Retinal pigment epithelial cell (primary cell): ENCODE measurements around the gene CYP4F8.
"Not testable (repeated sequence)": the region's sequence is repeated elsewhere in the genome, so short reads cannot be mapped to it uniquely, and the experiment has no call there.

Experiments
- DNase-seq: peaks from one replicate; pipeline ENCODE4 v3.0.0-alpha.2; 2010; ENCODE audit warnings: low read depth
- H3K4me3 ChIP-seq: 2 replicates; pipeline ENCODE4 v1.5.1; 2011; ENCODE audit warnings: mild to moderate bottlenecking, low read length, control low read depth, moderate library complexity
- TF ChIP-seq, protein P1 (sequence below): conservative IDR thresholded peaks from 2 replicates; pipeline ENCODE4 v1.5.1; 2011; ENCODE audit warnings: low read depth, low read length, control low read depth, inconsistent platforms

CYP4F8 gene

DNA sequence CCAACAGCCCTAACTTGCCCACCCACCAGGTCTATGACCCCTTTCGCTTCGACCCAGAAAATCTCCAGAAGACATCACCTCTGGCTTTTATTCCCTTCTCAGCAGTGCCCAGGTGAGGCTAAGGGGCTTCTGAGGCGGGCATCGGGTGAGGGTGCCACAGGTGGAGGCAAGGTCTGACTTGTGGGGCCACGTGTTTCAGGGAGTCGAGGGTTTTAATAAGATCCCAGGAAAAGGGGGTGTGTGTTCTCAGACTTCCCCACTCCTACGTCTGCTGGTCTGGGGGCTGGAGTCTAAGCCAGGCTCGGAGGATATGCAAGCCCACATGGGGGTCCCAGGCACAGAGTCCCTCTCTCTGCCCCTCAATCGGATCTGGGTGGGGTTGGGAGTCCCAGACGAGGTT, 30.9 kb upstream of the CYP4F8 start:
- TF ChIP-seq, protein P1, sequence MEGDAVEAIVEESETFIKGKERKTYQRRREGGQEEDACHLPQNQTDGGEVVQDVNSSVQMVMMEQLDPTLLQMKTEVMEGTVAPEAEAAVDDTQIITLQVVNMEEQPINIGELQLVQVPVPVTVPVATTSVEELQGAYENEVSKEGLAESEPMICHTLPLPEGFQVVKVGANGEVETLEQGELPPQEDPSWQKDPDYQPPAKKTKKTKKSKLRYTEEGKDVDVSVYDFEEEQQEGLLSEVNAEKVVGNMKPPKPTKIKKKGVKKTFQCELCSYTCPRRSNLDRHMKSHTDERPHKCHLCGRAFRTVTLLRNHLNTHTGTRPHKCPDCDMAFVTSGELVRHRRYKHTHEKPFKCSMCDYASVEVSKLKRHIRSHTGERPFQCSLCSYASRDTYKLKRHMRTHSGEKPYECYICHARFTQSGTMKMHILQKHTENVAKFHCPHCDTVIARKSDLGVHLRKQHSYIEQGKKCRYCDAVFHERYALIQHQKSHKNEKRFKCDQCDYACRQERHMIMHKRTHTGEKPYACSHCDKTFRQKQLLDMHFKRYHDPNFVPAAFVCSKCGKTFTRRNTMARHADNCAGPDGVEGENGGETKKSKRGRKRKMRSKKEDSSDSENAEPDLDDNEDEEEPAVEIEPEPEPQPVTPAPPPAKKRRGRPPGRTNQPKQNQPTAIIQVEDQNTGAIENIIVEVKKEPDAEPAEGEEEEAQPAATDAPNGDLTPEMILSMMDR: no peak
- no peak overlapping the region for H3K4me3 ChIP-seq
- no peak for DNase-seq

DNA sequence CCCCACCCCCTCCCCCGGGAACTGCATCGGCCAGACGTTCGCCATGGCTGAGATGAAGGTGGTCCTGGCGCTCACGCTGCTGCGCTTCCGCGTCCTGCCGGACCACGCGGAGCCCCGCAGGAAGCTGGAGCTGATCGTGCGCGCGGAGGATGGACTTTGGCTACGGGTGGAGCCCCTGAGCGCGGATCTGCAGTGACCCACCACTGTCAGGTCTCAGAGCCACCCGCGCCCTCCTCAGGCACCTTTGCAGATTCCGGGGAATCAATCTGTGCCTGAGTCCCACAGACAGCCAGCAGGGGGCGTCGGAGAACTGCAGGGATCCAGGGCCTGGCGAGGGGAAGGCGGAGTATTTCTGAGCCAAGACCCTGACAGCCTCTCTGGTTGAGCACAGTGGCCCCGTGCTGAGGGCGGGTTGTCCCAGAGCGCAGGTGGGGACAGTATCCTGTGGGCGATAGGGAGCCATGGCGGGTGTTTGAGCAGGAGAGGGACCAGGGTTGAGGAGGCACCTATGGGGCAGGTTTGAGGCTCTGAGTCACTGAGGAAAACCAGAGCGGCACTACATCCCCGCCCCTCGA, 30.4 kb upstream of the CYP4F8 start:
- TF ChIP-seq, protein P1: peak; percentile 90
- no peak overlapping the region for H3K4me3 ChIP-seq
- no peak for DNase-seq

DNA sequence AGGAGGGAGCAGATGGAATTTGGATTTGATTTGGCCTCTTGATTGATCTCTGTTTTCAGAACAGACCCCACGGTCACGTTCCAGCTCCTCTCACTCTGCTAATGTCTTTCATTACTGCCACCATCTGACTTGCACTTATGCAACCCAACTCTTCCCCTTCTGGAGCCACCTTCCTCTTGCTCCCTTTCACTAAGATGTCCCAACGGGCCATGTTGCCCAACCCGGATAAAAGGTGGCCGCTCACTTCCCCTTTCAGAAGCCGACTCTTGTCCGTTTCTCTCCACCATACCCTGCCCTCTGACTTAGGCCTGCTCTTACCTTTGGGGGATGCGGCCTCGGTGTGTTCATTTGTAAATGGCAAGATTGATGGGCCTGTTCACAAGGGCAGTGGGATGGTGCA, 27.4 kb upstream of the CYP4F8 start:
- TF ChIP-seq, protein P1: no peak
- no peak for DNase-seq
- no peak overlapping the region for H3K4me3 ChIP-seq

DNA sequence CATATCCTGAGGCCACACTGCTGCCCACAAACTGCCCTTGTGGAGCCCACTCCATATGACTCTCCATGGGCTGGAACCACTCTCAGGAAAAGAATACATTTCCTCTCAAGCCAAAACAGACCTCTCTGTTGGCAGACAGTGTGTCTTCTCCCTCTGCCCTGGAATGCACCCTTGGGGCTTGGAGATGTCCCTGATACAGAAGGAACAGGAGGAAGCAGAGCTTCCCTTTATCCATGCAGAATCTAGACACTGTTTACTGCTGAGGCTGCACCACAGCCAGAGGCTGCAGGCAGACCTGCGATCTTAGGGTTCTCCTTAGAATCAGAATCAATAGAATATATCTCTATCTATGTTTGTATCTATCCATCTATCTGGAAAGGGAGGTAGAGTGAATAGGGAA, 26.8 kb upstream of the CYP4F8 start:
- no peak overlapping the region for H3K4me3 ChIP-seq
- TF ChIP-seq, protein P1: no peak
- no peak for DNase-seq

DNA sequence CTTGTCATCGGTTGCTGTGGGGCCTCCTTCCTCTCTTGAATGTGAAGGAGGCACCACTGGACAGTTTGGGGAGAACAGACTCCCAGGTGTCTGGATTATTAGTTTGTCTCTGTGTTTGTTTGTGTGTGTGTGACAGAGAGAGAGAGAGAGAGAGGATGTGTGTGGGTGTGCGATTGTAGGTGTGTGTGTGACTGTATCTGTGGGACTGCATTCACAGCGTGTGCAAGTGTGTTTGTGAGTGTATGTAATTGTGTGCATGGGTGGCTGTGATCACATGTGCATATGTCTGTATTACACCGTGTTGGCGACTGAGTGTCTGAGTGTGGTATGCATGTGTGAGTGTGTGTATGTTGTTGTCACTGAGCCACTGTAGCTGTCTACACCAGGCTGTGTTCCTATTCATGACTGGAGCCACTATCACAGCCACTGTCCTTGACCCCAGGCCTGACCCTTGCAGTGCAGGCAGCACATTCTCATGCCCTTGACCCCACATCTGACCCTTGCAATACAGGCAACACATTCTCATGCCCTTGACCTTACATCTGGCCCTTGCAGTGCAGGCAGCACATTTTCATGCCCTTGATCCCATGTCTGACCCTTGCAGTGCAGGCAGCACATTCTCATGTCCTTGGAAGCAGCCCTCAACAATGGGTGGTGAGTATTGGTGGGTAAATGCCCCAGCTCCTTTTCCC, 25.1 kb upstream of the CYP4F8 start:
- no peak for DNase-seq
- TF ChIP-seq, protein P1: no peak
- no peak overlapping the region for H3K4me3 ChIP-seq

DNA sequence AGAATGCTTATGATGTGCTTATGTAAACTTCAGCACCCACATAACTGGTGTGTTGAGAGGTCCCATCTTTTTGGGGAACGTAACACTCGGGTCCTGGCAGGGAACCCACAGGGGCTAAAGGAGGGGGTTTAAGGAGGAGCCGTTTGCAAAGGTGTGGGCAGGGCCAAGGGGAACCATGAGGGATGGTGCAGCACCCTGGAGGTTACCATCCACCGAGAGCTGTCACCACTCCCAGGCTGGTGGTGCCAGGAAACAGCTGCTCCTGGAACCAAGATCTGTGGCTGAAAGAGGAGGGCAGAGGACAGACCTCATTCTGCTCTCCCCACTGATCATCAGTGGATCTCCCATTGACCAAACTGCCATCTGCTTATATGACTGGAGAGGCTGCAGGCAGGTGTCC, 23.2 kb upstream of the CYP4F8 start:
- TF ChIP-seq, protein P1: no peak
- DNase-seq: no peak

DNA sequence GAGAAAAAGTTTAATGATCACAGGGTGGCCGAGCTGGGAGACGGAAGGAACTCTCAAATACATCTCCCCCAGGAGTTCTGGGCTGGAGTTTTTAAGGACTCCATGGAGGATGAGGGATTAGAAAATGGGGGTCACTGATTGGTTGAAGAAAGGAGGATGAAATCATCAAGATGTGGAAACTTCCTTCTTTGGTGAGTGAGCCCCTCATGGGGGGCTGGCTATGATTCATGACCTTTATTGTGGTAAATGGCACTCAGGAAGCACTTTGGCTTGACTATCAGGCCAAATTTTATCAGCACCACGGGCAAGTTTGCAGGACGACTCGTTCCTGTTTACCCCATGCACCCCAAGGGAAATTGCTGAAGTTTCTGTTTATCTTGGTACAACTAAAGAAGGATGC, 22.5 kb upstream of the CYP4F8 start:
- not testable (repeated sequence) for H3K4me3 ChIP-seq, DNase-seq

More for the DNA sequence above, 23.2 kb upstream of the CYP4F8 start:
- no peak overlapping the region for H3K4me3 ChIP-seq

DNA sequence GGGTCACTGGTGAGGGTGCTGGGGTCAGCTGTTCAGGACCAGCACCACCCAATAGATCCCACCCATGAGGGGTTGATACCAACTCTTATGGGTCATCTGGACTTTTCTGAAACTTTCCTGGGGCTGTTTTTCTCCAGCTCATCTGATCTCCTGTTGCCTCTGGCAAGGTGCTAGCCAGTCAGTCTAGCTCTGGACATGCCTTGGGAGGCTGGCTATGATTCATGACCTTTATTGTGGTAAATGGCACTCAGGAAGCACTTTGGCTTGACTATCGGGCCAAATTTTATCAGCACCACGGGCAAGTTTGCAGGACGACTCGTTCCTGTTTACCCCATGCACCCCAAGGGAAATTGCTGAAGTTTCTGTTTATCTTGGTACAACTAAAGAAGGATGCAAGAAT, 21.3 kb upstream of the CYP4F8 start:
- H3K4me3 ChIP-seq, DNase-seq: not testable (repeated sequence)
